HCT116 (cell line): ENCODE measurements around the gene PPIAL4G. TPM values are rescaled to one million over a fixed set of nuclear protein-coding genes. Genes with fewer than 3 reads are reported as not detected.
"Not testable (repeated sequence)": the region's sequence is repeated elsewhere in the genome, so short reads cannot be mapped to it uniquely, and the experiment has no call there.

Experiments used
- ATAC-seq: fragments of 200-7000 bp; cut with Tn5 transposase; 2 replicates; pipeline ENCODE4 v1.9.1; 2020; ENCODE audit warnings: mild to moderate bottlenecking, moderate library complexity
- BruUV-seq: library from RNA; stranded (reverse); fragments of 400-500 nt; replicated peaks from 2 replicates; lab custom pipeline; 2021; lab: Mats Ljungman, UMichigan
- CTCF ChIA-PET: fragments of 300-600 bp; sonication (Branson Sonifier 250); formaldehyde crosslinking; loops from one replicate; lab custom pipeline; 2021; ENCODE audit warnings: antibody characterized with exemption; lab: Charles Lee
- POLR2A ChIA-PET: fragments of 300-600, 350-600 bp; sonication (Branson Sonifier 250); formaldehyde crosslinking; loops from one replicate; lab custom pipeline; 2021; ENCODE audit warnings: antibody characterized with exemption; lab: Charles Lee
- RAD21 ChIA-PET, 2 experiments: fragments of 300-600 bp; sonication (Branson Sonifier 250); formaldehyde crosslinking; loops; one replicate each; lab custom pipeline; 2023; ENCODE audit warnings: low total read pairs in 2 of 2; ENCODE audit not compliant: uncharacterized antibody in 2 of 2, unreplicated experiment in 2 of 2, low non-redundant PET in 1 of 2; lab: Charles Lee
- DNase-seq: peaks from one replicate; pipeline ENCODE4 v3.0.0-alpha.2; 2010; ENCODE audit warnings: low read depth, low spot score
- H2AFZ ChIP-seq: fragments of 200-600 bp; shearing (Covaris generic), sonication (generic); 2 replicates; pipeline ENCODE4 v1.6.1; 2017; ENCODE audit warnings: low read depth, mixed run types, mixed read lengths, antibody characterized with exemption, low read length; ENCODE audit not compliant: poor library complexity, severe bottlenecking
- H3K27ac ChIP-seq: 2 replicates; pipeline ENCODE4 v1.5.1; 2012; ENCODE audit warnings: low read depth, low read length
- H3K27me3 ChIP-seq: fragments of 200-600 bp; sonication (generic); 2 replicates; pipeline ENCODE4 v1.6.1; 2016; ENCODE audit warnings: mixed run types, low read length, mixed read lengths; ENCODE audit not compliant: insufficient read depth
- H3K36me3 ChIP-seq, 2 experiments: fragments of 200-500 bp in 1 of 2; fragments of 200-600 bp in 1 of 2; sonication (Bioruptor generic) in 1 of 2; sonication (generic) in 1 of 2; 2 replicates each; pipeline versions ENCODE4 v1.5.1 to v1.6.1; 2014 to 2016; ENCODE audit warnings: low read length in 2 of 2, inconsistent platforms in 1 of 2, mixed read lengths in 1 of 2, mixed run types in 1 of 2; ENCODE audit not compliant: insufficient read depth in 2 of 2, control insufficient read depth in 1 of 2
- H3K4me1 ChIP-seq, 2 experiments: fragments of 200-600 bp in 1 of 2; sonication (generic) in 1 of 2; 2 replicates each; pipeline versions ENCODE4 v1.5.1 to v1.6.1; 2012 to 2017; ENCODE audit warnings: low read length in 2 of 2, inconsistent platforms in 1 of 2, mild to moderate bottlenecking in 1 of 2, mixed read lengths in 1 of 2, mixed run types in 1 of 2, moderate library complexity in 1 of 2; ENCODE audit not compliant: insufficient read depth in 2 of 2, control insufficient read depth in 1 of 2
- H3K4me2 ChIP-seq: fragments of 200-600 bp; sonication (generic); 2 replicates; pipeline ENCODE4 v1.6.1; 2017; ENCODE audit warnings: mixed run types, low read length, mixed read lengths
- H3K4me3 ChIP-seq, 2 experiments: fragments of 200-600 bp in 1 of 2; sonication (generic) in 1 of 2; replicated peaks in 1 of 2; 2 replicates each; pipeline ENCODE4 v1.5.1; 2011 to 2016; ENCODE audit warnings: low read length in 2 of 2, control low read depth in 1 of 2, low read depth in 1 of 2, mild to moderate bottlenecking in 1 of 2, mixed read lengths in 1 of 2, mixed run types in 1 of 2
- H3K79me2 ChIP-seq: fragments of 200-600 bp; sonication (generic); 2 replicates; pipeline ENCODE4 v1.6.1; 2017; ENCODE audit warnings: mild to moderate bottlenecking, mixed run types, low read length, moderate library complexity, mixed read lengths; ENCODE audit not compliant: insufficient read depth
- H3K9ac ChIP-seq: fragments of 200-600 bp; sonication (generic); 2 replicates; pipeline ENCODE4 v1.6.1; 2016; ENCODE audit warnings: low read length, mixed read lengths
- H3K9me2 ChIP-seq: fragments of 200-600 bp; sonication (generic), shearing (Covaris generic); 2 replicates; pipeline ENCODE4 v1.6.1; 2017; ENCODE audit warnings: mixed run types, mild to moderate bottlenecking, moderate library complexity; ENCODE audit not compliant: insufficient read depth
- H3K9me3 ChIP-seq, 2 experiments: fragments of 200-500 bp in 1 of 2; fragments of 200-600 bp in 1 of 2; sonication (Bioruptor generic) in 1 of 2; sonication (generic) in 1 of 2; 2 replicates each; pipeline ENCODE4 v1.6.1; 2014 to 2017; ENCODE audit warnings: low read length in 2 of 2, mixed read lengths in 2 of 2, inconsistent platforms in 1 of 2, low read depth in 1 of 2, mild to moderate bottlenecking in 1 of 2, mixed run types in 1 of 2, moderate library complexity in 1 of 2; ENCODE audit not compliant: control insufficient read depth in 1 of 2, insufficient read depth in 1 of 2
- H4K20me1 ChIP-seq: fragments of 200-600 bp; sonication (generic), shearing (Covaris generic); 2 replicates; pipeline ENCODE4 v1.6.1; 2017; ENCODE audit warnings: mixed run types, mild to moderate bottlenecking, moderate library complexity; ENCODE audit not compliant: insufficient read depth
- CBX3 ChIP-seq: IDR thresholded peaks from 2 replicates; pipeline ENCODE4 v1.6.1; 2012; ENCODE audit warnings: low read depth
- CEBPB ChIP-seq: IDR thresholded peaks from 2 replicates; pipeline ENCODE4 v1.6.1; 2012; ENCODE audit warnings: low read depth
- ELF1 ChIP-seq: IDR thresholded peaks from 2 replicates; pipeline ENCODE4 v1.6.1; 2012; ENCODE audit warnings: low read depth, borderline replicate concordance
- EZH2 ChIP-seq: fragments of 200-600 bp; sonication (generic); IDR thresholded peaks from 2 replicates; pipeline ENCODE4 v1.6.1; 2017; ENCODE audit warnings: antibody characterized with exemption, mixed run types
- EZH2phosphoT487 ChIP-seq: fragments of 200-600 bp; IDR thresholded peaks from 2 replicates; pipeline ENCODE4 v1.6.1; 2018; ENCODE audit warnings: antibody characterized with exemption, borderline replicate concordance
- FOSL1 ChIP-seq: IDR thresholded peaks from 2 replicates; pipeline ENCODE4 v1.6.1; 2012; ENCODE audit warnings: low read depth
- JUND ChIP-seq: IDR thresholded peaks from 2 replicates; pipeline ENCODE4 v1.6.1; 2012
- POLR2A ChIP-seq: IDR thresholded peaks from 2 replicates; pipeline ENCODE4 v1.7.0; 2011; ENCODE audit warnings: borderline replicate concordance; ENCODE audit not compliant: insufficient read depth, insufficient read length; ENCODE audit errors: extremely low read depth
- POLR2AphosphoS5 ChIP-seq: IDR thresholded peaks from 2 replicates; pipeline ENCODE4 v1.6.1; 2011; ENCODE audit warnings: mild to moderate bottlenecking, low read depth, low read length, moderate library complexity
- RAD21 ChIP-seq: IDR thresholded peaks from 2 replicates; pipeline ENCODE4 v1.6.1; 2012; ENCODE audit warnings: low read depth, mild to moderate bottlenecking
- SP1 ChIP-seq: IDR thresholded peaks from 2 replicates; pipeline ENCODE4 v1.6.1; 2012; ENCODE audit warnings: low read depth
- TCF7L2 ChIP-seq: IDR thresholded peaks from 2 replicates; pipeline ENCODE4 v1.7.0; 2011; ENCODE audit warnings: borderline replicate concordance, inconsistent platforms; ENCODE audit not compliant: insufficient read depth, insufficient read length; ENCODE audit errors: extremely low read depth
- YY1 ChIP-seq: IDR thresholded peaks from 2 replicates; pipeline ENCODE4 v1.6.1; 2011; ENCODE audit warnings: low read length, low read depth, moderate library complexity, mild to moderate bottlenecking; ENCODE audit not compliant: insufficient replicate concordance; ENCODE audit errors: extremely low read depth
- ZFX ChIP-seq: fragments of 450-650 bp; IDR thresholded peaks from 2 replicates; pipeline ENCODE4 v1.6.1; 2017
- ZNF274 ChIP-seq: fragments of 200-500 bp; sonication (Bioruptor generic); IDR thresholded peaks from 2 replicates; pipeline ENCODE4 v1.6.1; 2014; ENCODE audit warnings: mild to moderate bottlenecking, low read depth, low read length, inconsistent platforms
- intact Hi-C: fragments of 100-400 bp; cut with micrococcal nuclease; formaldehyde crosslinking; loops from 2 replicates; pipeline ENCODE4 v1.10.0; 2022
- total RNA-seq: library from RNA; stranded (reverse); gene quantifications from one replicate; pipeline ENCODE4 v1.2.1, GENCODE V29; 2021; ENCODE audit not compliant: unreplicated experiment
- TF ChIP-seq, protein P1 (sequence below), 3 experiments: fragments of 200-600 bp in 1 of 3; sonication (generic) in 1 of 3; IDR thresholded peaks in 2 of 3; conservative IDR thresholded peaks in 1 of 3; 2 replicates each; pipeline ENCODE4 v1.5.1; 2012 to 2017; ENCODE audit warnings: low read depth in 2 of 3, low read length in 2 of 3, antibody characterized with exemption in 1 of 3, borderline replicate concordance in 1 of 3, control low read depth in 1 of 3, mild to moderate bottlenecking in 1 of 3, mixed read lengths in 1 of 3, mixed run types in 1 of 3, moderate library complexity in 1 of 3; ENCODE audit not compliant: insufficient read depth in 1 of 3
- TF ChIP-seq, protein P2 (sequence below): IDR thresholded peaks from 2 replicates; pipeline ENCODE4 v1.6.1; 2011; ENCODE audit warnings: mild to moderate bottlenecking, low read length, moderate library complexity; ENCODE audit not compliant: insufficient replicate concordance; ENCODE audit errors: extremely low read depth
- TF ChIP-seq, protein P3 (sequence below): IDR thresholded peaks from 2 replicates; pipeline ENCODE4 v1.6.1; 2012
- TF ChIP-seq, protein P4 (sequence below): IDR thresholded peaks from 2 replicates; pipeline ENCODE4 v1.6.1; 2012

The PPIAL4G gene
- total RNA-seq, 1 experiment from 2014 or later, result not detected

DNA sequence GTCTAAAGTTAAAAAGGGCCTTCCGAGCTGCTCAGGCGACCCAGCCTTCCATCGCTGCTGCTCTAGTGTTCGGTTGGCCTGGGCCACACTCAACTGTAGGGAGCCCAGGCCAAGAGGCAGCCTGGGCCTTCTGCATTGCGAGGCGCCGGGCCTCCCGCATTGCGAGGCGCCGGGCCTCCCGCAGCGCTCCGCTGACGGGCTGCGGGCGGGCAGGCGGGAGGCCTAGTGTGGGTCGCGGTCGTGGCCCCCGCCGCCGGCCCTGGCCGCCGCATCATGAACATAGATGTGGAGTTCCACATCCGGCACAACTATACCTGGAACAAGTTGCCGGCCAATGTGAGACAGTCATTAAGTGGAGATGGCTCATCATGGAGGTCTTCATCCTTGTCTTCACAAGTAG is 48.3 kb downstream of the PPIAL4G start:
- ATAC-seq (no peak), DNase-seq (no peak)
- Histone ChIP-seq H3K27ac (no peak overlapping the region), H3K27me3 (no peaks in the 10 kb centered on the region), H3K9me3 (no peaks in the 10 kb centered on the region), H4K20me1 (no peaks in the 10 kb centered on the region), H3K4me3 (no peak overlapping the region), H3K79me2 (no peaks in the 10 kb centered on the region; the same call in 1 of the 2 replicates), H2AFZ (no peak overlapping the region), H3K9me2 (no peaks in the 10 kb centered on the region), H3K4me1 (no peaks in the 10 kb centered on the region), H3K4me2 (no peak overlapping the region), H3K36me3 (no peaks in the 10 kb centered on the region; a peak in 1 of 4 replicates), H3K9ac (no peak overlapping the region)
- BruUV-seq, result no TSS peak
- TF ChIP-seq, protein P1, sequence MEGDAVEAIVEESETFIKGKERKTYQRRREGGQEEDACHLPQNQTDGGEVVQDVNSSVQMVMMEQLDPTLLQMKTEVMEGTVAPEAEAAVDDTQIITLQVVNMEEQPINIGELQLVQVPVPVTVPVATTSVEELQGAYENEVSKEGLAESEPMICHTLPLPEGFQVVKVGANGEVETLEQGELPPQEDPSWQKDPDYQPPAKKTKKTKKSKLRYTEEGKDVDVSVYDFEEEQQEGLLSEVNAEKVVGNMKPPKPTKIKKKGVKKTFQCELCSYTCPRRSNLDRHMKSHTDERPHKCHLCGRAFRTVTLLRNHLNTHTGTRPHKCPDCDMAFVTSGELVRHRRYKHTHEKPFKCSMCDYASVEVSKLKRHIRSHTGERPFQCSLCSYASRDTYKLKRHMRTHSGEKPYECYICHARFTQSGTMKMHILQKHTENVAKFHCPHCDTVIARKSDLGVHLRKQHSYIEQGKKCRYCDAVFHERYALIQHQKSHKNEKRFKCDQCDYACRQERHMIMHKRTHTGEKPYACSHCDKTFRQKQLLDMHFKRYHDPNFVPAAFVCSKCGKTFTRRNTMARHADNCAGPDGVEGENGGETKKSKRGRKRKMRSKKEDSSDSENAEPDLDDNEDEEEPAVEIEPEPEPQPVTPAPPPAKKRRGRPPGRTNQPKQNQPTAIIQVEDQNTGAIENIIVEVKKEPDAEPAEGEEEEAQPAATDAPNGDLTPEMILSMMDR (IDR thresholded peaks at IDR 0.05 in 2 of 3, conservative IDR thresholded peaks at IDR 0.05 in 1 of 3; ENCODE audit: borderline replicate concordance in 1 of 3, insufficient read depth in 1 of 3, low read depth in 2 of 3, low read length in 2 of 3), result no peak
- no peak for TF ChIP-seq EZH2
- no peak for TF ChIP-seq CBX3
- TF ChIP-seq FOSL1, result no peak
- no peak for TF ChIP-seq JUND
- TF ChIP-seq CEBPB, result no peak
- no peak for TF ChIP-seq RAD21
- no peak for TF ChIP-seq ZFX
- TF ChIP-seq, protein P2, sequence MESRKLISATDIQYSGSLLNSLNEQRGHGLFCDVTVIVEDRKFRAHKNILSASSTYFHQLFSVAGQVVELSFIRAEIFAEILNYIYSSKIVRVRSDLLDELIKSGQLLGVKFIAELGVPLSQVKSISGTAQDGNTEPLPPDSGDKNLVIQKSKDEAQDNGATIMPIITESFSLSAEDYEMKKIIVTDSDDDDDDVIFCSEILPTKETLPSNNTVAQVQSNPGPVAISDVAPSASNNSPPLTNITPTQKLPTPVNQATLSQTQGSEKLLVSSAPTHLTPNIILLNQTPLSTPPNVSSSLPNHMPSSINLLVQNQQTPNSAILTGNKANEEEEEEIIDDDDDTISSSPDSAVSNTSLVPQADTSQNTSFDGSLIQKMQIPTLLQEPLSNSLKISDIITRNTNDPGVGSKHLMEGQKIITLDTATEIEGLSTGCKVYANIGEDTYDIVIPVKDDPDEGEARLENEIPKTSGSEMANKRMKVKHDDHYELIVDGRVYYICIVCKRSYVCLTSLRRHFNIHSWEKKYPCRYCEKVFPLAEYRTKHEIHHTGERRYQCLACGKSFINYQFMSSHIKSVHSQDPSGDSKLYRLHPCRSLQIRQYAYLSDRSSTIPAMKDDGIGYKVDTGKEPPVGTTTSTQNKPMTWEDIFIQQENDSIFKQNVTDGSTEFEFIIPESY, result no peak
- TF ChIP-seq ELF1, result no peak
- TF ChIP-seq TCF7L2, result no peak
- no peak for TF ChIP-seq SP1
- TF ChIP-seq POLR2AphosphoS5, result no peak
- no peak for TF ChIP-seq YY1
- TF ChIP-seq, protein P3, sequence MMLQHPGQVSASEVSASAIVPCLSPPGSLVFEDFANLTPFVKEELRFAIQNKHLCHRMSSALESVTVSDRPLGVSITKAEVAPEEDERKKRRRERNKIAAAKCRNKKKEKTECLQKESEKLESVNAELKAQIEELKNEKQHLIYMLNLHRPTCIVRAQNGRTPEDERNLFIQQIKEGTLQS, result no peak
- no peak for TF ChIP-seq EZH2phosphoT487
- no peak for TF ChIP-seq POLR2A
- TF ChIP-seq, protein P4, sequence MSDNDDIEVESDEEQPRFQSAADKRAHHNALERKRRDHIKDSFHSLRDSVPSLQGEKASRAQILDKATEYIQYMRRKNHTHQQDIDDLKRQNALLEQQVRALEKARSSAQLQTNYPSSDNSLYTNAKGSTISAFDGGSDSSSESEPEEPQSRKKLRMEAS, result no peak
- TF ChIP-seq ZNF274, result no peak
- intact Hi-C loops, result no loop called here
- POLR2A ChIA-PET, result no interaction called here
- RAD21 ChIA-PET, result no interaction called here
- CTCF ChIA-PET, result no interaction called here

DNA sequence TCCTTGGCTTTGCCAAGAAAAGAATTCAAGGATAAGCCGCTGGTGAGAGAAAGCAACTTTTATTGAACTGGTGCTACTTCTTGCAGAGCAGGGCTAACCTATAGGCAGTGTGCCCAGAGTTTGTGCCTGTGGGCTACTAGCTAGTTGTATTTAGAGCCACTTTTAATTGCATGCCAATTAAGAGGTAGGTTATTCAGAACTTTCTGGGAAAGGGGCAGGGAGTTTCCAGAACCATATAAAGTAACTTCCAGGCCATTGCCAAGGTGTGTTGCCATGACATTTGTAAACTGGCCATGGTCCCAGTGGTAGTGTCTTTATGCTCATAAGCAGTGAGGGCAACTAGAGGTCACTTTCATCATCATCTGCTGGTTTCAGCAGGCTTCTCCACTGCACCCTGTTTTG is 50.2 kb downstream of the PPIAL4G start:
- H3K9ac ChIP-seq, H4K20me1 ChIP-seq, DNase-seq, H2AFZ ChIP-seq, BruUV-seq, H3K4me1 ChIP-seq, intact Hi-C loops, H3K27me3 ChIP-seq, POLR2A ChIA-PET, H3K9me2 ChIP-seq, H3K4me3 ChIP-seq, H3K79me2 ChIP-seq, CTCF ChIA-PET, ATAC-seq, H3K27ac ChIP-seq, H3K36me3 ChIP-seq, H3K9me3 ChIP-seq, H3K4me2 ChIP-seq, RAD21 ChIA-PET: not testable (repeated sequence)
